ENCODE data around the gene CLDN9.

CLDN9 gene

DNA sequence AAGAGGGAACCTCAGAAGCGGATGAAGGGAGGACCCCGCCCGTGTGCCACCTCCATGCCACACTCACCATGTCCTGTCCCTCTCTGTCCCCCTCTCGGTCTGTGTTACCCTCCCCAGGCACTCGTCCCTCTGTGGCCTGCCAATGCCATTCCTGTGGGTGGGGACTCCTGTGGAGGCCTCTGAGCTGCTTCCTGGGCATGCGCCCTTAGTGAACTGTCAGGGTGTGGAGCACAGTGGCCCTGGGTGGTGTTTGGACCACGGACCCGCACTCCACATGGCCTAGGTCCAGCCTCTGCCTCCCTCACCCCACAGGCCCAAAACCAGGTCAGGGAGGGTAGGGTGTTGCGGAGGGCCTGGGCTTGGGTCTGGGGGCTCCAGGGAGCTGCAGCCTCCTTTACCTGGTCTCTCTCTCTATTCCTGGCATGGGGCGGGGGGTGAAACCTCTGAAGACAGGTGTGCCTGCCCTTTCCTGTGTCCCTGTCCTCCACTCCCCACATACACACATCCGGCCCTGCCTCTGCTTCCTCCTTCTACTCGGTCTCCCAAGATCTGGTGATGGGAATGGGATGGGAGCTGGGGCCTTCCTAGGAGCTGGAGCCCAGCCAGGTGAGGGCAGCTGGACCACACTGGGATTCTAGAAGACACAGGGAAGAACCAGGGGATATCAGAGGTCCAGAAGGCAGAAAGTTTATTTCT is 21.0 kb upstream of the CLDN9 start:
- no peak for DNase-seq (ENCODE audit: extremely low read depth in 1 of 2, low read depth in 1 of 2)

DNA sequence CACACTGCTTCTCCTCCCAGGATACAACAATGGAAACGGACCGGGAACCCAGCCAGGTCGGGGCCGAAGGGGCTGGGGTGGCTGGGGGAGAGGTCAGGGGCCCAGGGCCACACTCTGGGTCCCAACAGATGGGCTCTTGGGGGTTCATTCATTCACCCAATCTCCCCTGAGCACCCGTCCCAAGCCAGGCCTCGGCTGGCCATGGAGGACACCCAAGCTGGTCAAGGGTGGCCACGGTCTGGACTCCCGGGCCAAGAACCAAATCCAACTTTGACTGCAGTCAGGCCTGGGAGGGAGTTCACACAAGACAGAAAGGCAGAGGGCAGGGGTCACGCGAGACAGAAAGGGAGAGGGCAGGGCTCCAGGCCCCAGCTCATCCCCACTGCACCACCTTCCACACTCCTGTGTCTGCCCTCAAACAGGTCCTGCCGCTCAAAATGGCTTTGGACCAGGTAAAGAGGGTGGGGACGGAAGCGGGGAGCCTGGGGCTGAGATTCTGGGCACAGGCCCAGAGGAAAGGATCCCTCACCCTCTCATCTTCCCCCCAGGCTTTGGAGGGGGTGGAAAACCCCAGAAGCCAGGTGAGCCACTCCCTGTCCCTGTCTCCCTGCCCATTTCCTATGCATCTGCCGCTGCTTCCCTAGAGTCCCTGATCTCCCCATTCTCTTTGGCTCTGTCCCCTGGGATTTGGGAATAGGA is 20.2 kb upstream of the CLDN9 start:
- DNase-seq (ENCODE audit: extremely low read depth in 1 of 2, low read depth in 1 of 2) = no peak

DNA sequence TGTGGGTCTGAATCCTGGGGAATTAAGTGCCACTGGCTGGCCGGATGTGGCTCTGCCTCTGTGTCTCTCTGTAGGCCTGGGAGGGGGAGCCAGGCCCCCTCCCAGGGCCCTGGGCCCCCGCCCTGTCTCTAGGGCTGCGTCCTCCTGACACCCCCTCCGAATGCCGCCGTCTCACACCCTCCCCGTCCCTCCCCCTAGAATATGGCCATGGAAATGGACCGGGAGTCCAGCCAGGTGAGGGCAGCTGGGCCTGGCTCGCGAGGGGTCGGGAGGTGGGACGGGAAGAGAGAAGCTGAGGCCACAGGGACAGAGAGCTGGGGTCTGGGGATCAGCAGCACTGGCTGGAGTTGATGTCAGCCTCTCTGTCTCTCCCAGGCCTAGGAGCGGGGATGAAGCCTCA is 16.4 kb upstream of the CLDN9 start:
- DNase-seq (ENCODE audit: extremely low read depth in 1 of 2, low read depth in 1 of 2) = no peak

DNA sequence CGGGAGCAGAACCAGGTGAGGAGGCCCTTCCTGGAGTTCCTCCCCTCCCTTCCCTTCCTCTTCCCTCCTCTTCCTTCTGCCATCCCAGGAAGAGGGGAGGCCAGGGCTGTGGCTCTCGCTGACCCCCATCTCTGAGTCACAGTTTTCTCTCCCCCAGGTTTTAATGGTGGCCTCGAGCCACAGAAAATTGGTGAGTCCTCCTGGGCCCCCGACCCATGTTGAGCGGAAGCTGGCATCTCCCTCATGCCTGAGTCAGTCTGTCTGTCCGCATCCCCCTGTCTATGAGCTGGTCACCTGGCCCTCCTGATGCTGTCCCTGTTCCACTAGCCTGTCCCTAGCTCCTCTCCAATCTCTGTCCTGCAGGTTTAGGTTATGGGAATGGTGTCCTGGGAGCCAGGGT is 12.8 kb upstream of the CLDN9 start:
- DNase-seq (ENCODE audit: extremely low read depth in 1 of 2, low read depth in 1 of 2) = no peak

DNA sequence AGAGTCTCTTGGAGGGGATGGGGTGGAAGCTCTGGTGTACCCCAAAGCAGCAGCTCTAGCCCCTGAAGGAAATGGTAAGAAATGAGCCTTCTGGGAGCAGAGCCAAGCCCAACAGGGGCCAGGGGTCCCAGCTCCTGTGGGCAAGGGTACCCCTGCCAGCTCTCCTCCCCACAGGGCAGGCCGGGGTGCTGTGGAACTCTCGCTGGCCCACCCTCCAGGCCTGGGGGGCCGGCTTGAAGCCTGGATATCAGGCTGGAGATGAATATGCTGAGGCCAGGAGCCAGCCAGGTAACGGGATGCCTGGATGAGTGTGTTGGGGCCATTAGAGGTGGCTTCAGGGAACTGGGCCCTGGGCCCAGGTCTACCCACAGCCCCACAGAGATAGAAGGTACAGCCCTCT is 12.2 kb upstream of the CLDN9 start:
- no peak for DNase-seq (ENCODE audit: extremely low read depth in 1 of 2, low read depth in 1 of 2)

DNA sequence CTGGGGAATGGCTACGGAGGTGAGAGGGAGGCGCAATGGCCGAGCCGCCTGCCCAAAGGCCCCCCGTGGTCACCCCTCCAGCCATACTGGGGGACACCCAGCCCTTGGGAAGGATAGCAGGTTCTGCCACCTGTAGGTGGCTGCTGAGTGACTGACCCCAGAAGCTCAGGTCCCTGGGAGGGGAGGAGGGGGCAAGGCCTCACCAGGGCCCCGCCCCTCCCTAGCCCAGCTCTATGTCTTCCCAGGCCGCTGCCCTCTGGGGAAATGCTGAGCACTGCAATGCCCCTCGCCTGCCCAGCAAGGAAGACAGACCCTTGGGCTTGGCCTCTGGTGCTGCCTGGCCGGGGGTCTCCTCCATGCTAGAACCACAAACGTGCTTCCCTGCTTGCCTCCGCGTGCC is 11.4 kb upstream of the CLDN9 start:
- DNase-seq (ENCODE audit: extremely low read depth in 1 of 2, low read depth in 1 of 2) = no peak

DNA sequence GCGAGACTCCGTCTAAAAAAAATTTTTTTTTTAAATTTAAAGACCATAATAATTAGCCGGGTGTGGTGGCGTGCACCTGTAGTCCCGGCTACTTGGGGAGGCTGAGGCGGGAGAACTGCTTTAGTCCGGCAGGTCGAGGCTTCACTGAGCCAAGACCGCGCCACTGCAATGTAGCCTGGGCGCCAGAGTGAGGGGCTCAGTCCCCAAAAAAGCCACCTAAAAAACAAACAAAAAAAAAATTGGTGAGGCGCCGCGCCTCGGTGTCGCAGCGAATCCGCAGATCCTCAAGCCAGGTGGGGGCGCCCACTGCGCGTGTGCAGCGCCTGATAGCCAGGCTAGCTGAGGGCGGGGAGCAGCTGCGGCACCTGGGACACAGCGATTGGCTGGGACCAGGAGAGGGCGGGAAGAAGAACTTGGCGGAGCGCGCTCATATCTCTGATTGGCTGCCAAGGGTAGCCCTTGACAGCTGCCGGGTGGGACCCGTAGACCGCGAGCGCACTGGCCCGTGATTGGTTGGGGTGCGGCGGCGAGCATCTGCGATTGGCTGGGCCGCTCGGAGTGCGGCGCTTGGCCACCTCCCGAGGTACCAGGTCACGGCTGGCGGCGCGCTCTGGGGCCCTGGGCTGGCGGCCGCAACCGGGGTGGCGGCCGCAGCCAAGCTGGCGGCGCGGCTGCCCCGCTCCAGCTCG is 9.0 kb upstream of the CLDN9 start:
- DNase-seq (ENCODE audit: extremely low read depth in 1 of 2, low read depth in 1 of 2) = peak; percentile 93 to 98

DNA sequence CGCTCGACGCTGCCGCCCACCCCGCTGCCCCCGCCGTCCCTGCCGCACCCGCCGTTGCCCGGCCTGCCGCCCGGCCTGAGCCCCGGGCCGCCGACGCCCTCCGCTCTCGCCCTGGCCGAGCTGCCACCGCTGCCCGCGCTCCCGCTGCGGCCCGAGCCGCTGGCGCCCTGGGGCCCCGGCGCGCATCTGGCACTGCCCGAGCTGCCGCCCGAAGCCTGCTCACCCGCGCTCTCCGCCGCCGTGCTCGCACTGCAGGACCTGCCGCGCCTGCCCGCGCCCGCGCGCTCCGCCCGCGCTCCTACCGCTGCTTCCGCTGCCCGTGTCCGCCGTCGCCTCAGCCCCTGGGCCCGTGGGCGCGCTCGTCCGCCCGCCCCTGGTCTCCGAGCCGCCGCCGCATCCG is 8.4 kb upstream of the CLDN9 start:
- no peak for DNase-seq (ENCODE audit: extremely low read depth in 1 of 2, low read depth in 1 of 2)

DNA sequence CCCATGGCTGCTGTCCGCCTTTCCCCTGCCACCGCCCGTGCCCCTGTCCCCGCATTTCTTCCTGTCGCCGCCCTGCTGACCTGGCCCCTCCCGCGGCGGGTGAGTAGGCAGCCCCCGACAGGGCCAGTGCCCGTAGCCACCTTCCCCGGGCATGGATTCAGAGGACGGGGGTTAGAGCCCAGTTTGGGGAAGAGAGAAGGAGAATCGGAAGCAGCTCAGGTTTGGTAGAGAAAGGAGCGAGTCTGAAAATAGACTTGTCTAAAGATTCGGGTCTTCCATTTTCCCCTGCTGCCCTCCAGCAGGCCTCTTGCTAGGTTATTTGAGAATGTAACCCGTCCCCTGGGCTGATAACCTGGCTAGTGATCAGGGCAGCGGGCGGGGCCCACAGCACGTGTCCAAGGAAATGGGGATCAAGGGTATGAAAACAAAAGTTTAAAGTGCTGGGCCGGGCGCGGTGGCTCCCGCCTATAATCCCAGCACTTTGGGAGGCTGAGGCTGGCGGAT is 7.9 kb upstream of the CLDN9 start:
- DNase-seq (ENCODE audit: extremely low read depth in 1 of 2, low read depth in 1 of 2) = no peak

DNA sequence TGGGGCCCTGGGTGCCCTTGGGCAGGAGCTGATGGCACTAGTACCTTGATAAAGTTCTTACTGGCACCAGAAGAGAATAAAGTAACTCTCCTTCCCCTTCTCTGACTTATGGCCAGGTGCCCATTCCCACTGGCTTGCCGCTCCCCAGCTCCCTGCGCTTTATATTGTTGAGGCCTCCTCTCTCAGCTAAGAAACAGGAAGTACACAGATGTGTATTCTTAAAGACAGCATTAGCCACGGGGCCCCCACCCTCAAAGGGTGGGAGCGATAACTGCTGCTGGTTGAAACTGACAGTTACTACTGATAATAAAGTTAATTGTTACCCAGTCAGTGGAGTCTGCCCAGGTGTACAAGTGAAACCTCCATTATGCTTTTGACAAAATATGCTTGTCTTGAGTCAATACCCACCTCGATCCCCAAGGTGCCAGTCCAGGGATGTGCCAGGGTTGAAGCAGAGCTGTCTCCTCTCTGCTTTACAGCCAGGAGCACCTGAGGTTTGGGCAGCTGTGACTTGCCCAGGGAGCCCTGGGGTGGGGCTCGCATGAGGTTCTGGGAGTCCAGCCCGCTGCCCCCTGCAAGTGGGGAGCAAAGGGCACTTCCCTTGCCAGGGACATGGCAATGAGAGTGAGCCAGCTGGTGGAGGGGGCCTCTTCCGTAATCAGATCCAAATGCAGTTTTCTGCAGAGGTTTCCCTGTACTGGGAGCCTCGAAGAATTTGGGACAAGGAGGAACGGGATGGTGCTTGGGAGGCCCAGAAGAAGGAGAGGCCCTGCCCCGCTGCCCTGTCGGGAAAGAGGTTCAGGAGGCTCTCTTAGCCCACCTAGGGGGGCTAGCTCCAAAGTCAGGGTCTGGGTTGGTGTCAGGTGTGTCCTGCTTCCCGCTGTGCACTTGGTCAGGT is 5.4 kb upstream of the CLDN9 start:
- no peak for DNase-seq (ENCODE audit: extremely low read depth in 1 of 2, low read depth in 1 of 2)

DNA sequence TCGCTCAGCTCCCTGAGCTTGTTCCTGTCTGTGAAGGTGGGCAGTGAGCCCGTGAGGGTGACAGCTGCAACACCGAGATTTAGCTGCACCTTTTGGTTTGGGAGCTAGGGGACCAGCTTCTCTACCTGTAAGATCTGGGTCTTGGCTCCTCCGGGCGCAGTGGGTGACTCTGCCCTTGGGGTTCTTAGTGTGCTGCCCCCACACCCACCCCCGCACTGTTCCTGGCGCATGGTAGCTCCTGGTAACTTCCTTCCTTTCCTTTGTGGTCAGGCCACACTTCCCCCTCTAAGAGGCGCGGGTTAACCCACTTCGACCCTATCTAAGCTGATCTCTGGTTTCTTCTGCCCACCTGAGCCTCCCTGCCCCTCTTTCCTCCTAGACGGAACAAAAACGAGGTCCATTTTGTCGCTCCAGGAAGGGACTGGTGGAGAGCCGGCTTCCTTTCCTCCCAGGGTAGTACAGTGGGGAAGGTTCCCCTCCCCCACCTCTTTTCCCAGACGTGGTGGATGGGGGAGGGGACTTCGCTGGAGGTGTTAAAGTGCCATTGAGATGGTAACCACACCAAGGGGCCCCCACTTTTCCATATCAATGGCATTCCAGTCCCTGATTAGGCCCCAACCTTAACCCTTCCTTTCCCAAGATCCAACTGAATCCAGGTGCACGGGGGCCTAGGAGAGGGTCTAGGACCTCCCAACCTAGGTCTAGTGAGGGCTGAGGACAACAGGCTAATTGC is 4.6 kb upstream of the CLDN9 start:
- DNase-seq (ENCODE audit: extremely low read depth in 1 of 2, low read depth in 1 of 2) = no peak

DNA sequence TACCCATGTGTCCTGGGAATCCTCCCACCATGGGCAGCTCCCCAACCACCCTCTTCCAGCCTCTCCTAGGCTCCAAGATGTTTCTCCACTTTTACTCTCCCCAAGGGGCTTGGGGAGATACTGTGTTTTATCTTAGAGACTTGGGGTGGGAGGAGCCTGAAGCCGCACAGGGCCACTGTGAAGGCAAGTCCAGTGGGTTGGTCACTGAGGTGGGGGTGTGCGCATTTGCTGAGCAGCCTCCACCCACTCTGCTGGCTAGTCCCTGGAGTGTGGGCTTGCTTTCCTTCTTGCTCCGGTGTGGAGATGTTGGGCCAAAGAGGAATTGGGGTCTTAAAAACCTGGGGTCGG is 4.1 kb upstream of the CLDN9 start:
- DNase-seq (ENCODE audit: extremely low read depth in 1 of 2, low read depth in 1 of 2) = no peak

DNA sequence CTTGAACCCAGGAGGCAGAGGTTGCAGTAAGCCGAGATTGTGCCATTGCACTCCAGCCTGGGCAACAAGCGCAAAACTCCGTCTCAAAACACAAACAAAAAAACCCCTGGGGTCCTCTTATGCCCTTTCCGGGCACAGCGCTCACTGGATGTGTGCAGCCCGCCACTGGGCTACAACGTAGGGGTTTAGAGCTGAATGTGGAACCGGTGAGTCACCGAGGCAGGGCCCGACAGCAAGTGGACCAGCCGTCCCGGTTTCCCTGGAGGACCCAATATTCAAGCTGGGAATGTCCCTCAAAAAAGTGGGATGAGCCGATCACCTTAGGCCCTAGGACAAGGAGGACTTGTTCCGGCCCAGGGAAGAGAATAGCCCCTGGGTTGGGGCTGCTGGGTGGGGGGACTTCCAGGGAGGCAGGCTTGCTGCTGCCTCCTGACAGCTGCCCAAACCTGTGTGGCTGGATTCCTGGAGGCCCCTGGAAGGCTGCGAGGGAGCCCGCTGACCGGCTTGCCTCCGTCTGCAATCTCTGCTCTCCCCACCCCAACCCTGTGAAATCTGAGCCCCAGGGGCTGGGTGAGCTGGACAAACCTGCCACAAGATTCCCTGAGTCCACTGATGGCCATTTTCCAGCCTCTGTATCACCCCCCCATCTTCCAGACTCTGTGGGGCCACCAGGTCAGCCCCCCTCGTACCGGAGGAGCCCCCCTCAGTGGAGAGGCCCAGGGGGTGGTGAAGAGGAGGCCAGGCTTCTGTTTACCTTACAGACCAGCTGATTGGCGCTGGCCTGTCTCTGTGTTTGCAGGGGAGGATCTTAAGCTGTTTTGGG is 2.9 kb upstream of the CLDN9 start:
- DNase-seq (ENCODE audit: extremely low read depth in 1 of 2, low read depth in 1 of 2) = no peak

DNA sequence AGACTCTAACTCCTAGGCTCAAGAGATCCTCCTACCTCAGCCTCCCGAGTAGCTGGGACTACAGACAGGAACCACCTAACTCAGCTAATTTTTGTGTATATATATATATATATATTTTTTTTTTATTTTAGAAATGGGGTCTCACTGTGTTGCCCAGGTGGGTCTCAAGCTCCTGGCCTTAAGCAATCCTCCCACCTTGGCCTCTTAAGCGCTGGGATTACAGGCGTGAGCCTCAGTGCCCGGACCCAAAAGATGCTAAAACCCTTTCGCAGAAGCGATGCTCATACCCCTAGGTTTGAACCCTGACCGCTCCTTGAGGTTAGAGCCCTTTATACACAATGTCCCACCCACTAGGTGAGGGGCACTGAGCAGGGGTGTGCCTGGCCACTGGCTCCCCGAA is 2.2 kb upstream of the CLDN9 start:
- no peak for DNase-seq (ENCODE audit: extremely low read depth in 1 of 2, low read depth in 1 of 2)

DNA sequence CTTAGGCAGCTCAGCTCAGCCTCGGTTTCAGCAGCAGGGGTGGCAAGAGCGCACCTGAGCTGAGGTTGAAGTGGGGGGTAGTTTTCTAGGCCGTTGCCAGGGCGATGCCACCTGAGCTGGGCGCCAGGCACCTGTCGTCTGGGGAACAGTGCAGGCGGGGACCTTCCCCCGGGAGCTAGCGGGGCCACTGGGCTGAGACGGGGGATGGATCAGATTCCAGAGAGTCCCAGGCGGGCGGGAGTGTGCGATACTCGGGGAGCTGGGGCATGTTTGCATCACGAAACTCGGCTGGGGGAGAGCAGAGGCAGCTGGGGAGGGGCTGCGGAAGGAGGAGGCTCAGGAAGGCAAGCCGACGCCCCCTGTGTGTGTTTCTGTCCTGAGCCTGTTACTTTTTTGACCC is 477 bp upstream of the CLDN9 start:
- no peak for DNase-seq (ENCODE audit: extremely low read depth in 1 of 2, low read depth in 1 of 2)

DNA sequence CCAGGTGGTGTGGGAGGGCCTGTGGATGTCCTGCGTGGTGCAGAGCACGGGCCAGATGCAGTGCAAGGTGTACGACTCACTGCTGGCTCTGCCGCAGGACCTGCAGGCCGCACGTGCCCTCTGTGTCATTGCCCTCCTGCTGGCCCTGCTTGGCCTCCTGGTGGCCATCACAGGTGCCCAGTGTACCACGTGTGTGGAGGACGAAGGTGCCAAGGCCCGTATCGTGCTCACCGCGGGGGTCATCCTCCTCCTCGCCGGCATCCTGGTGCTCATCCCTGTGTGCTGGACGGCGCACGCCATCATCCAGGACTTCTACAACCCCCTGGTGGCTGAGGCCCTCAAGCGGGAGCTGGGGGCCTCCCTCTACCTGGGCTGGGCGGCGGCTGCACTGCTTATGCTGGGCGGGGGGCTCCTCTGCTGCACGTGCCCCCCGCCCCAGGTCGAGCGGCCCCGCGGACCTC is 798 bp downstream of the CLDN9 start:
- DNase-seq (ENCODE audit: extremely low read depth in 1 of 2, low read depth in 1 of 2) = no peak

DNA sequence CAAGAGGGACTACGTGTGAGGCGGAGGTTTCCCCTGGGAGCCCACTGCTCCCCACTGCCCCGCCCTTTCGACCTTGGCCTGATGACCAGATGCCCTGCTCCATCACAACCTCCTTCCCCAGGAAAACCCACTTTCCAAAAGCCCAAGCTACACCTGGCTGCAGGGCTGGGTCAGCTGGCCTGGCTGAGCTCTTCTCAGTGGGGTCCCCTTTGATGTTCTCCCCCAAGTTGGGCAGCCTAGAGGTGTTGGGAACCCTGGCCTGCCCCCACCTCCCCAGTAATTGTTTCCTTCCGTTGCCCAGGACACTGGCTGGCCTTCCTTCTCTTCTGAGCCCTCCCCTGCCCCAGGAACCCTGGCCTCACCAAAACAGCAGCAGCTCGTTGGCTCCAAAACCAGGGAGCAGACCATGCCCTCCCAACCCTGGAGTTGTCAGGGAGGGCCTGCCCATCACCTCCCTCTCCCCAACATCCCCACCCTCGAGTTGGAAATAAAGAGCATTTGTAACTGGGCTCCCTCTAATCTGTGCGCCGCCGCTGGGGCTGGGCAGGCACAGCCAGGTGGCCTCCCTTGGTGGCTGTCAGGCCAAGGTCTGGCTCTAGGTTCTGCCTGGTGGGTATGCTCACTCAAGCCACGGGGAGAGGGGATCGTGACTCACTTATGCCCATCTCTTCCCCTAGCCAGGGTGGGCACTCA is 1.4 kb downstream of the CLDN9 start:
- DNase-seq (ENCODE audit: extremely low read depth in 1 of 2, low read depth in 1 of 2) = no peak

DNA sequence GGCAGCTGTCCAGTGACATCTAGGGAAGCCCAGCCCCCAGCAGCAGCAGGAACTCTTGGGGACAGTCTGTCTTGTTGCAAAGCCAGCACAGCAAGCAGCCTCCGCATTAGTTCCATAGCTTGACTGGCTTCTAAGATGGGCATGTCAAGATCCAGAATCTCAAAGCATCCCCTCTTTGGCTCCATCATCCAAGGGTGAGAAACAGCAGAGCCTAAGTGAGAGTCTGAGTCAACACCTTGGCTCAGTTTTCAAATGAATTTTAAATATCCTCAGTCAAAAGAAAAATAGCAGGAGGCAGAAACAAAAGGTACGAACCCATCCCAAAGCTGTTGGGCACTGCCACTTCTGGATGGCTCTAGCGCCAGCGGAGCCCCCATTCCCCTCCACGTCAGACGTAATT is 2.2 kb downstream of the CLDN9 start:
- no peak for DNase-seq (ENCODE audit: extremely low read depth in 1 of 2, low read depth in 1 of 2)

Measured in stimulated activated CD8-positive, alpha-beta memory T cell treated with anti-CD3 and anti-CD28 coated beads, Interleukin-7, amount 100 ng/mL, for 48 hours (primary cell).